A549 (cell line): ENCODE results near the gene PRKAR1B. TPM values are rescaled to one million over a fixed set of nuclear protein-coding genes. Genes with fewer than 3 reads are reported as not detected.

Source experiments
- ATAC-seq, 2 experiments: fragments of 200-7000 bp in 1 of 2; fragments of >200 bp in 1 of 2; cut with Nextera tagmentation in 1 of 2; cut with Tn5 transposase in 1 of 2; 3 replicates each; pipeline versions ENCODE4 v1.8.0 to v1.9.1; 2018 to 2020; ENCODE audit warnings: mild to moderate bottlenecking in 1 of 2, moderate library complexity in 1 of 2
- CTCF ChIA-PET: fragments of 300-600 bp; sonication (Branson Sonifier 250); formaldehyde crosslinking; extraction: SDS; loops from one replicate; lab custom pipeline; 2021; ENCODE audit warnings: antibody characterized with exemption, inconsistent platforms; lab: Yijun Ruan, JAX
- POLR2A ChIA-PET: fragments of 350-600 bp; formaldehyde crosslinking; extraction: SDS; loops from one replicate; lab custom pipeline; 2021; ENCODE audit warnings: antibody characterized with exemption, inconsistent platforms; lab: Yijun Ruan, JAX
- DNase-seq, 2 experiments: peaks; one replicate each; pipeline versions ENCODE4 v3.0.0 to v3.0.0-alpha.2; 2011 to 2016; ENCODE audit warnings: low read depth in 1 of 2, low spot score in 1 of 2
- FAIRE-seq: peaks from 2 replicates; lab custom pipeline; 2011; peaks lifted over from hg19 to GRCh38; lab: Jason Lieb, UNC
- H3K27ac ChIP-seq, 2 experiments: fragments of >200 bp; sonication (Bioruptor Twin); formaldehyde crosslinking; 3 replicates each; pipeline ENCODE4 v1.5.1; 2016 to 2017
- H3K4me1 ChIP-seq: fragments of >200 bp; sonication (Bioruptor Twin); formaldehyde crosslinking; 3 replicates; pipeline ENCODE4 v1.6.1; 2016
- H3K4me2 ChIP-seq: fragments of >200 bp; sonication (Bioruptor Twin); formaldehyde crosslinking; 3 replicates; pipeline ENCODE4 v1.6.1; 2016
- H3K4me3 ChIP-seq: fragments of >200 bp; sonication (Bioruptor Twin); formaldehyde crosslinking; 3 replicates; pipeline ENCODE4 v1.5.1; 2016
- H3K9me3 ChIP-seq: fragments of >200 bp; sonication (Bioruptor Twin); formaldehyde crosslinking; 3 replicates; pipeline ENCODE4 v1.6.1; 2016
- CBX2 ChIP-seq: fragments of 200-600 bp; sonication (generic); IDR thresholded peaks from 2 replicates; pipeline ENCODE4 v1.6.1; 2016; ENCODE audit warnings: low read depth, mild to moderate bottlenecking, borderline replicate concordance
- ESRRA ChIP-seq: fragments of 150-350 bp; IDR thresholded peaks from 2 replicates; pipeline ENCODE4 v1.6.1; 2014; ENCODE audit warnings: mild to moderate bottlenecking, low read length, borderline replicate concordance
- HEYL ChIP-seq: fragments of 250-450 bp; sonication (Bioruptor Pico); IDR thresholded peaks from 2 replicates; pipeline ENCODE4 v1.8.0; 2021; ENCODE audit warnings: mild to moderate bottlenecking, moderate library complexity
- HOXA7 ChIP-seq: fragments of 250-450 bp; sonication (Bioruptor Pico); IDR thresholded peaks from 2 replicates; pipeline ENCODE4 v1.5.0; 2020; ENCODE audit warnings: mild to moderate bottlenecking, moderate library complexity
- KDM1A ChIP-seq: fragments of 200-600 bp; sonication (generic); IDR thresholded peaks from 2 replicates; pipeline ENCODE4 v1.6.1; 2016; ENCODE audit warnings: low read depth, mild to moderate bottlenecking
- MAZ ChIP-seq: fragments of 150-350 bp; IDR thresholded peaks from 2 replicates; pipeline ENCODE4 v1.6.1; 2014; ENCODE audit warnings: antibody characterized with exemption, low read depth, low read length, borderline replicate concordance
- PHF8 ChIP-seq: fragments of 200-600 bp; sonication (generic); IDR thresholded peaks from 2 replicates; pipeline ENCODE4 v1.6.1; 2016; ENCODE audit warnings: low read depth, mild to moderate bottlenecking, antibody characterized with exemption, moderate library complexity, borderline replicate concordance
- POLR2AphosphoS2 ChIP-seq: conservative IDR thresholded peaks from 2 replicates; pipeline ENCODE4 v1.6.1; 2012; ENCODE audit warnings: low read length, improper control_type of control experiment, inconsistent platforms
- RAD21 ChIP-seq, 2 experiments: fragments of >200 bp in 1 of 2; sonication (Bioruptor Twin) in 1 of 2; formaldehyde crosslinking in 1 of 2; IDR thresholded peaks in 1 of 2; conservative IDR thresholded peaks in 1 of 2; 2 replicates in 1 of 2; 3 replicates in 1 of 2; pipeline ENCODE4 v1.6.1; 2012 to 2018; ENCODE audit warnings: inconsistent platforms in 1 of 2
- RCOR1 ChIP-seq: fragments of 150-350 bp; IDR thresholded peaks from 2 replicates; pipeline ENCODE4 v1.6.1; 2014; ENCODE audit warnings: antibody characterized with exemption, low read length, low read depth
- SMC3 ChIP-seq: fragments of >200 bp; sonication (Bioruptor Twin); formaldehyde crosslinking; IDR thresholded peaks from 3 replicates; pipeline ENCODE4 v1.6.1; 2018; ENCODE audit warnings: inconsistent platforms
- whole genome bisulfite sequencing: methylation state at CpG from one replicate; pipeline ENCODE4 v1.1.6; 2017; ENCODE audit errors: missing lambda C conversion rate; 5-methylcytosine and 5-hydroxymethylcytosine counted together
- polyA plus RNA-seq, 4 experiments: library from polyadenylated mRNA; depleted of rRNA in 3 of 4; stranded (reverse); fragments of >200 nt; fragmentation: RNase III in 1 of 4; extraction: RNeasy Plus Mini Kit Qiagen cat#74134 plus additional on column Dnase treatment in 1 of 4; gene quantifications; 2 replicates in 3 of 4; 3 replicates in 1 of 4; pipeline ENCODE4 v1.2.3, GENCODE V29; 2011 to 2017
- TF ChIP-seq, protein P1 (sequence below): fragments of 250-450 bp; sonication (Bioruptor Pico); IDR thresholded peaks from 2 replicates; pipeline ENCODE4 v1.5.0; 2021; ENCODE audit warnings: mild to moderate bottlenecking, moderate library complexity, borderline replicate concordance
- TF ChIP-seq, protein P2 (sequence below): fragments of >200 bp; sonication (Bioruptor Twin); formaldehyde crosslinking; IDR thresholded peaks from 3 replicates; pipeline ENCODE4 v1.6.1; 2016
- TF ChIP-seq, protein P3 (sequence below): IDR thresholded peaks from 2 replicates; pipeline ENCODE4 v1.6.1; 2012; ENCODE audit warnings: low read depth, borderline replicate concordance
- TF ChIP-seq, protein P4 (sequence below): fragments of >200 bp; sonication (Bioruptor Twin); formaldehyde crosslinking; IDR thresholded peaks from 3 replicates; pipeline ENCODE4 v1.5.1; 2016
- TF ChIP-seq, protein P5 (sequence below): fragments of 200-600 bp; sonication (generic); IDR thresholded peaks from 2 replicates; pipeline ENCODE4 v1.6.1; 2016; ENCODE audit warnings: antibody characterized with exemption, mild to moderate bottlenecking, moderate library complexity

Gene PRKAR1B
- polyA plus RNA-seq, 2 of the 4 experiments (the other 2 are of a cell fraction), result 10.1 to 33.7 TPM

DNA sequence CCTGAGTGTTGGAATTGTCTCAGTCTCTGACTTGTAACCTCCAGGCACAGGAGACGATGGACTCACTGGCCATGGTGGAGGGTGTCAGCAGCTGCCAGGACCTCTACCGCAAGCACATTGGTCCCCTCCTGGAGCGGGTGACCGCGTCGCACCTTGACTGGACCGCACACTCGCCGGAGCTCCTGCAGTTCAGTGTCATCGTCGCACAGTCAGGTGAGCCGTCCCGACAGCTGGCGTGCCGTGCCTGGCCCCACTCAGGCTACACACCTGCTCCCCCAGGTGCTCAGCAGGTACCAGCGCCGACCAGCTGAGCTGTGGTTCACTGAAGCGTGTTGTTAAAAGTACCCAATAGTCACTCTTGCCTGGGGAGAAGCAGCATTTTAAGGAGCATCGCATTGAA lies 36.7 kb upstream of the PRKAR1B start:
- Histone ChIP-seq H3K4me2 (no peak overlapping the region), H3K27ac (no peak overlapping the region), H3K4me1 (no peaks in the 10 kb centered on the region), H3K4me3 (no peak overlapping the region), H3K9me3 (no peaks in the 10 kb centered on the region)
- 95% methylated on average over 18 of the region's 19 CpGs for WGBS
- no peak for TF ChIP-seq PHF8
- TF ChIP-seq, protein P1, sequence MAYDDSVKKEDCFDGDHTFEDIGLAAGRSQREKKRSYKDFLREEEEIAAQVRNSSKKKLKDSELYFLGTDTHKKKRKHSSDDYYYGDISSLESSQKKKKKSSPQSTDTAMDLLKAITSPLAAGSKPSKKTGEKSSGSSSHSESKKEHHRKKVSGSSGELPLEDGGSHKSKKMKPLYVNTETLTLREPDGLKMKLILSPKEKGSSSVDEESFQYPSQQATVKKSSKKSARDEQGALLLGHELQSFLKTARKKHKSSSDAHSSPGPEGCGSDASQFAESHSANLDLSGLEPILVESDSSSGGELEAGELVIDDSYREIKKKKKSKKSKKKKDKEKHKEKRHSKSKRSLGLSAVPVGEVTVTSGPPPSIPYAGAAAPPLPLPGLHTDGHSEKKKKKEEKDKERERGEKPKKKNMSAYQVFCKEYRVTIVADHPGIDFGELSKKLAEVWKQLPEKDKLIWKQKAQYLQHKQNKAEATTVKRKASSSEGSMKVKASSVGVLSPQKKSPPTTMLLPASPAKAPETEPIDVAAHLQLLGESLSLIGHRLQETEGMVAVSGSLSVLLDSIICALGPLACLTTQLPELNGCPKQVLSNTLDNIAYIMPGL (CRISPR knock-in tag), result no peak
- no peak for TF ChIP-seq HOXA7 (CRISPR knock-in tag)
- TF ChIP-seq, protein P2, sequence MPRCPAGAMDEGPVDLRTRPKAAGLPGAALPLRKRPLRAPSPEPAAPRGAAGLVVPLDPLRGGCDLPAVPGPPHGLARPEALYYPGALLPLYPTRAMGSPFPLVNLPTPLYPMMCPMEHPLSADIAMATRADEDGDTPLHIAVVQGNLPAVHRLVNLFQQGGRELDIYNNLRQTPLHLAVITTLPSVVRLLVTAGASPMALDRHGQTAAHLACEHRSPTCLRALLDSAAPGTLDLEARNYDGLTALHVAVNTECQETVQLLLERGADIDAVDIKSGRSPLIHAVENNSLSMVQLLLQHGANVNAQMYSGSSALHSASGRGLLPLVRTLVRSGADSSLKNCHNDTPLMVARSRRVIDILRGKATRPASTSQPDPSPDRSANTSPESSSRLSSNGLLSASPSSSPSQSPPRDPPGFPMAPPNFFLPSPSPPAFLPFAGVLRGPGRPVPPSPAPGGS, result no peak
- no peak for TF ChIP-seq SMC3
- TF ChIP-seq, protein P3, sequence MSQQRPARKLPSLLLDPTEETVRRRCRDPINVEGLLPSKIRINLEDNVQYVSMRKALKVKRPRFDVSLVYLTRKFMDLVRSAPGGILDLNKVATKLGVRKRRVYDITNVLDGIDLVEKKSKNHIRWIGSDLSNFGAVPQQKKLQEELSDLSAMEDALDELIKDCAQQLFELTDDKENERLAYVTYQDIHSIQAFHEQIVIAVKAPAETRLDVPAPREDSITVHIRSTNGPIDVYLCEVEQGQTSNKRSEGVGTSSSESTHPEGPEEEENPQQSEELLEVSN, result no peak
- no peak for TF ChIP-seq HEYL (CRISPR knock-in tag)
- no peak for TF ChIP-seq POLR2AphosphoS2
- TF ChIP-seq KDM1A, result no peak
- no peak for TF ChIP-seq MAZ
- TF ChIP-seq, protein P4, sequence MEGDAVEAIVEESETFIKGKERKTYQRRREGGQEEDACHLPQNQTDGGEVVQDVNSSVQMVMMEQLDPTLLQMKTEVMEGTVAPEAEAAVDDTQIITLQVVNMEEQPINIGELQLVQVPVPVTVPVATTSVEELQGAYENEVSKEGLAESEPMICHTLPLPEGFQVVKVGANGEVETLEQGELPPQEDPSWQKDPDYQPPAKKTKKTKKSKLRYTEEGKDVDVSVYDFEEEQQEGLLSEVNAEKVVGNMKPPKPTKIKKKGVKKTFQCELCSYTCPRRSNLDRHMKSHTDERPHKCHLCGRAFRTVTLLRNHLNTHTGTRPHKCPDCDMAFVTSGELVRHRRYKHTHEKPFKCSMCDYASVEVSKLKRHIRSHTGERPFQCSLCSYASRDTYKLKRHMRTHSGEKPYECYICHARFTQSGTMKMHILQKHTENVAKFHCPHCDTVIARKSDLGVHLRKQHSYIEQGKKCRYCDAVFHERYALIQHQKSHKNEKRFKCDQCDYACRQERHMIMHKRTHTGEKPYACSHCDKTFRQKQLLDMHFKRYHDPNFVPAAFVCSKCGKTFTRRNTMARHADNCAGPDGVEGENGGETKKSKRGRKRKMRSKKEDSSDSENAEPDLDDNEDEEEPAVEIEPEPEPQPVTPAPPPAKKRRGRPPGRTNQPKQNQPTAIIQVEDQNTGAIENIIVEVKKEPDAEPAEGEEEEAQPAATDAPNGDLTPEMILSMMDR, result no peak
- TF ChIP-seq, protein P5, sequence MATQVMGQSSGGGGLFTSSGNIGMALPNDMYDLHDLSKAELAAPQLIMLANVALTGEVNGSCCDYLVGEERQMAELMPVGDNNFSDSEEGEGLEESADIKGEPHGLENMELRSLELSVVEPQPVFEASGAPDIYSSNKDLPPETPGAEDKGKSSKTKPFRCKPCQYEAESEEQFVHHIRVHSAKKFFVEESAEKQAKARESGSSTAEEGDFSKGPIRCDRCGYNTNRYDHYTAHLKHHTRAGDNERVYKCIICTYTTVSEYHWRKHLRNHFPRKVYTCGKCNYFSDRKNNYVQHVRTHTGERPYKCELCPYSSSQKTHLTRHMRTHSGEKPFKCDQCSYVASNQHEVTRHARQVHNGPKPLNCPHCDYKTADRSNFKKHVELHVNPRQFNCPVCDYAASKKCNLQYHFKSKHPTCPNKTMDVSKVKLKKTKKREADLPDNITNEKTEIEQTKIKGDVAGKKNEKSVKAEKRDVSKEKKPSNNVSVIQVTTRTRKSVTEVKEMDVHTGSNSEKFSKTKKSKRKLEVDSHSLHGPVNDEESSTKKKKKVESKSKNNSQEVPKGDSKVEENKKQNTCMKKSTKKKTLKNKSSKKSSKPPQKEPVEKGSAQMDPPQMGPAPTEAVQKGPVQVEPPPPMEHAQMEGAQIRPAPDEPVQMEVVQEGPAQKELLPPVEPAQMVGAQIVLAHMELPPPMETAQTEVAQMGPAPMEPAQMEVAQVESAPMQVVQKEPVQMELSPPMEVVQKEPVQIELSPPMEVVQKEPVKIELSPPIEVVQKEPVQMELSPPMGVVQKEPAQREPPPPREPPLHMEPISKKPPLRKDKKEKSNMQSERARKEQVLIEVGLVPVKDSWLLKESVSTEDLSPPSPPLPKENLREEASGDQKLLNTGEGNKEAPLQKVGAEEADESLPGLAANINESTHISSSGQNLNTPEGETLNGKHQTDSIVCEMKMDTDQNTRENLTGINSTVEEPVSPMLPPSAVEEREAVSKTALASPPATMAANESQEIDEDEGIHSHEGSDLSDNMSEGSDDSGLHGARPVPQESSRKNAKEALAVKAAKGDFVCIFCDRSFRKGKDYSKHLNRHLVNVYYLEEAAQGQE, result no peak
- no peak for TF ChIP-seq CBX2
- POLR2A ChIA-PET, result no interaction called here
- no peak for FAIRE-seq
- no peak for DNase-seq
- CTCF ChIA-PET, result interaction anchor here (1.1 to 3.0 kb wide), 4 partner anchors 10 to 442 kb away, joined by 4 to 19 read pairs (median 4); no protein-coding TSS in a partner anchor
- no peak for ATAC-seq

DNA sequence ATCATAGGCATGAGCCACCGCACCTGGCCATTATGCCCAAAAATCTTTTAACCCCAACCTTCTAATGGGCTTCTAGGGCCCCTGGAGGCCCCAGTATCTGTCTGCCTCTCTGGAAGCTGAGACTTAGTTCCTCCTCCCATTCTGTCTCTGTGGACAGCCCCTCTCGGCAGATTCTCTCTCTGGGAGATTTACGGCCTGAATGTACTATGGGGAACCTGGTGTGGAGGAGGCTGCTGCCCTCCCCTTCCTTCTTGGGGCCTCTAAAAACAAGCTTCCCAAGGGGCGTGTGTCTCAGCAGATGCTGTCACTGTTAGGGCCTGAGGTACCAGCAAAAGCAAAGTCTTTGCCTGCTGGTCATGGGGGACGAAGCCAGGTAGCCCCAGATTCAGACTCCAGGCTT lies 35.8 kb upstream of the PRKAR1B start:
- POLR2A ChIA-PET, result no interaction called here
- ATAC-seq (no peak), DNase-seq (no peak)
- H3K4me2 ChIP-seq, result no peak overlapping the region
- no peak overlapping the region for H3K4me3 ChIP-seq
- H3K27ac ChIP-seq, result no peak overlapping the region
- CTCF ChIA-PET, result interaction anchor here (1.1 to 3.0 kb wide), 4 partner anchors 11 to 441 kb away, joined by 4 to 19 read pairs (median 4); no protein-coding TSS in a partner anchor
- H3K4me1 ChIP-seq, result no peaks in the 10 kb centered on the region
- TF ChIP-seq ESRRA, result no peak
- TF ChIP-seq RCOR1, result no peak
- TF ChIP-seq, protein P4, result no peak
- TF ChIP-seq MAZ, result no peak
- TF ChIP-seq RAD21 (conservative IDR thresholded peaks at IDR 0.05 in 1 of 2, IDR thresholded peaks at IDR 0.05 in 1 of 2), result no peak
- TF ChIP-seq, all 56 proteins: peak for 0
- 93% methylated on average over 4 of the region's 5 CpGs for WGBS
- no peaks in the 10 kb centered on the region for H3K9me3 ChIP-seq
- FAIRE-seq, result no peak
